GM21381 (cell line): ENCODE results near the gene HRCT1.

Experiments
- ATAC-seq: cut with Tn5 transposase; IDR thresholded peaks from one replicate; pipeline ENCODE4 v1.9.1; 2021; ENCODE audit warnings: mild to moderate bottlenecking, moderate library complexity; ENCODE audit not compliant: unreplicated experiment

Gene HRCT1

GRCh38 chr9:35940458-35941407 lies 34.7 kb downstream of the HRCT1 start:
- no peak for ATAC-seq

- no peak for ATAC-seq
Measured at GRCh38 chr9:35942286-35942685, 36.3 kb downstream of the HRCT1 start.

- ATAC-seq, result no peak
Measured at GRCh38 chr9:35944173-35944572, 38.2 kb downstream of the HRCT1 start.

GRCh38 chr9:35944841-35945240 lies 38.8 kb downstream of the HRCT1 start:
- no peak for ATAC-seq

- no peak for ATAC-seq
Measured at GRCh38 chr9:35945341-35946018, 39.5 kb downstream of the HRCT1 start.

GRCh38 chr9:35948451-35948850 lies 42.4 kb downstream of the HRCT1 start:
- ATAC-seq, result no peak

GRCh38 chr9:35948901-35949318 lies 42.9 kb downstream of the HRCT1 start:
- no peak for ATAC-seq

- no peak for ATAC-seq
Measured at GRCh38 chr9:35951736-35952135, 45.7 kb downstream of the HRCT1 start.

GRCh38 chr9:35952526-35953191 lies 46.7 kb downstream of the HRCT1 start:
- ATAC-seq, result no peak

GRCh38 chr9:35954942-35955546 lies 49.0 kb downstream of the HRCT1 start:
- ATAC-seq, result no peak

- ATAC-seq, result no peak
Measured at GRCh38 chr9:35956651-35957050, 50.6 kb downstream of the HRCT1 start.
